Mucosa of descending colon (tissue), 3 donors: ENCODE results near the gene NEK6. TPM values are rescaled to one million over a fixed set of nuclear protein-coding genes. Genes with fewer than 3 reads are reported as not detected.

Source experiments
- ATAC-seq: fragments of 200-7000 bp; cut with Tn5 transposase; one replicate; pipeline ENCODE4 v1.9.1; 2020; ENCODE audit warnings: mild to moderate bottlenecking, moderate library complexity
- DNase-seq, 3 donors: peaks; one replicate each; pipeline ENCODE4 v3.0.0-alpha.2; 2020
- H3K36me3 ChIP-seq: fragments of 200-600 bp; one replicate; pipeline ENCODE4 v1.8.0; 2021; ENCODE audit warnings: low read depth, mild to moderate bottlenecking
- H3K4me1 ChIP-seq: fragments of 200-600 bp; one replicate; pipeline ENCODE4 v1.8.0; 2021; ENCODE audit warnings: low read depth, mild to moderate bottlenecking
- H3K4me3 ChIP-seq: fragments of 200-600 bp; one replicate; pipeline ENCODE4 v1.8.0; 2021; ENCODE audit warnings: mild to moderate bottlenecking
- H3K9me3 ChIP-seq: fragments of 200-600 bp; one replicate; pipeline ENCODE4 v1.8.0; 2021; ENCODE audit warnings: mild to moderate bottlenecking
- intact Hi-C, 2 donors: fragments of 100-400 bp; cut with DNase I in 1 of 2; cut with micrococcal nuclease in 1 of 2; formaldehyde crosslinking; loops; one replicate each; pipeline versions ENCODE4 v1.11.0 to v1.11.1; 2022; cut with DNase I, micrococcal nuclease
- total RNA-seq, 3 donors: library from RNA; stranded (reverse); fragmentation: NEBNext Ultra II Directional in 2 of 3; extraction: Animal tissue kit (Norgen Biotek cat#: 25700) in 2 of 3; gene quantifications; one replicate each; pipeline versions ENCODE4 v1.2.1 to v1.2.4, GENCODE V29; 2021 to 2023
- TF ChIP-seq, protein P1 (sequence below): fragments of 200-600 bp; IDR thresholded peaks from one replicate; pipeline ENCODE4 v1.8.0; 2022; ENCODE audit warnings: antibody characterized with exemption, mild to moderate bottlenecking
- donor health status: DM: no; HTN: no; CAD: no; lungs with moderate emphysema.
- donor health status: DM: no; HTN: no; CAD: no.
- donor health status: DM: no; HTN: yes; CAD: no.

Gene NEK6
- total RNA-seq, 3 donors from 2014 or later, result 41.1 to 65.0 (median 51.8) TPM

DNA sequence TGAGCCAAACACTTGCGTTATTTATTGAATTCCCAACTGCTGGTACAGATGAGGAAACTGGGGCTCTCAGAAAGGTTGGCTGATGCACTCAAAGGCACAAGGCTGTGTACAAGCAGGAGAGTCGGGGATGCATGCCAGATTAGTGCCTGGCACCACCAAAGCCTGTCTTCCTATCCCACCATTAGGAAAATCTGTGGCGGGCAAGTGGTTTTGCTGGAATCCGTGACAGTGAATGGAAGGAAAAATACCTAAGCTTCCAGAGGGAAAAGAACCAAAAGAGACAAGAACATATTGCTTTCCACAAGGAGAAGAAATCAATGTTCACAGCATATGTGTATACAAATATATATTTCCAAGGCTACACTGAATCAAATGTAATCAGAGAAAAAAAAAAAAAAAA, 106.4 kb downstream of the NEK6 start:
- H3K9me3 ChIP-seq, result no peaks in the 10 kb centered on the region
- TF ChIP-seq, protein P1, sequence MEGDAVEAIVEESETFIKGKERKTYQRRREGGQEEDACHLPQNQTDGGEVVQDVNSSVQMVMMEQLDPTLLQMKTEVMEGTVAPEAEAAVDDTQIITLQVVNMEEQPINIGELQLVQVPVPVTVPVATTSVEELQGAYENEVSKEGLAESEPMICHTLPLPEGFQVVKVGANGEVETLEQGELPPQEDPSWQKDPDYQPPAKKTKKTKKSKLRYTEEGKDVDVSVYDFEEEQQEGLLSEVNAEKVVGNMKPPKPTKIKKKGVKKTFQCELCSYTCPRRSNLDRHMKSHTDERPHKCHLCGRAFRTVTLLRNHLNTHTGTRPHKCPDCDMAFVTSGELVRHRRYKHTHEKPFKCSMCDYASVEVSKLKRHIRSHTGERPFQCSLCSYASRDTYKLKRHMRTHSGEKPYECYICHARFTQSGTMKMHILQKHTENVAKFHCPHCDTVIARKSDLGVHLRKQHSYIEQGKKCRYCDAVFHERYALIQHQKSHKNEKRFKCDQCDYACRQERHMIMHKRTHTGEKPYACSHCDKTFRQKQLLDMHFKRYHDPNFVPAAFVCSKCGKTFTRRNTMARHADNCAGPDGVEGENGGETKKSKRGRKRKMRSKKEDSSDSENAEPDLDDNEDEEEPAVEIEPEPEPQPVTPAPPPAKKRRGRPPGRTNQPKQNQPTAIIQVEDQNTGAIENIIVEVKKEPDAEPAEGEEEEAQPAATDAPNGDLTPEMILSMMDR, result no peak
- H3K36me3 ChIP-seq, result no peaks in the 10 kb centered on the region
- ATAC-seq (no peak), DNase-seq (no peak)
- intact Hi-C loops, result no loop called here
- no peaks in the 10 kb centered on the region for H3K4me1 ChIP-seq
- H3K4me3 ChIP-seq, result no peak overlapping the region

- TF ChIP-seq, protein P1, result no peak
- no peak overlapping the region for H3K4me3 ChIP-seq
- intact Hi-C loops, result no loop called here
- DNase-seq (no peak), ATAC-seq (peak; percentile 39)
- H3K9me3 ChIP-seq, result no peaks in the 10 kb centered on the region
- no peaks in the 10 kb centered on the region for H3K36me3 ChIP-seq
- H3K4me1 ChIP-seq, result no peaks in the 10 kb centered on the region
Observed at GRCh38 chr9:124365036-124365435, 107.3 kb downstream of the NEK6 start.

GRCh38 chr9:124366476-124367220, 108.9 kb downstream of the NEK6 start:
- intact Hi-C loops, result no loop called here
- TF ChIP-seq, protein P1, result no peak
- Histone ChIP-seq H3K4me3 (no peak overlapping the region), H3K4me1 (no peaks in the 10 kb centered on the region), H3K9me3 (no peaks in the 10 kb centered on the region), H3K36me3 (no peaks in the 10 kb centered on the region)
- no peak for ATAC-seq
- no peak for DNase-seq

GRCh38 chr9:124368692-124369091, 110.9 kb downstream of the NEK6 start:
- no peak for ATAC-seq

GRCh38 chr9:124369231-124369797, 111.6 kb downstream of the NEK6 start:
- ATAC-seq (no peak), DNase-seq (no peak)
- H3K4me1 ChIP-seq, result no peaks in the 10 kb centered on the region
- intact Hi-C loops, result no loop called here
- no peaks in the 10 kb centered on the region for H3K36me3 ChIP-seq
- H3K9me3 ChIP-seq, result peaks cover 5% of the 10 kb centered on the region
- TF ChIP-seq, protein P1, result no peak
- no peak overlapping the region for H3K4me3 ChIP-seq

More at GRCh38 chr9:124368692-124369091, 110.9 kb downstream of the NEK6 start:
- TF ChIP-seq, protein P1, result no peak
- H3K9me3 ChIP-seq, result no peaks in the 10 kb centered on the region
- no peaks in the 10 kb centered on the region for H3K36me3 ChIP-seq
- no peaks in the 10 kb centered on the region for H3K4me1 ChIP-seq
- intact Hi-C loops, result no loop called here
- H3K4me3 ChIP-seq, result no peak overlapping the region
- no peak for DNase-seq
